Suppressor macrophage treated with lipopolysaccharide for 1 hour (primary cell): ENCODE data around the gene RAPGEF6.
"Not testable (repeated sequence)": the region's sequence is repeated elsewhere in the genome, so short reads cannot be mapped to it uniquely, and the experiment has no call there.

ENCODE experiments used
- DNase-seq, 3 donors: peaks; one replicate each; pipeline ENCODE4 v3.0.0-alpha.2; 2020 to 2022

Gene RAPGEF6

GRCh38 chr5:131634996-131635683 is at the start of gene RAPGEF6:
Gene RAPGEF6, minus strand, starts transcription at chr5:131635229. Its CDS starts 199 bp downstream, at chr5:131635030.
- peak; percentile 100 for DNase-seq

- no peak for DNase-seq
These were observed 49.6 kb upstream of the RAPGEF6 start for GRCh38 chr5:131684595-131684994.

GRCh38 chr5:131684051-131684450 is 49.0 kb upstream of the RAPGEF6 start:
- no peak for DNase-seq

- DNase-seq: peak in 1 of 3 donors; percentile 12
These were observed 47.8 kb upstream of the RAPGEF6 start for GRCh38 chr5:131682826-131683225.

- DNase-seq: no peak
These were observed 47.1 kb upstream of the RAPGEF6 start for GRCh38 chr5:131682175-131682574.

- peak; percentile 26 to 62 (median 57) for DNase-seq
These were observed 44.9 kb upstream of the RAPGEF6 start for GRCh38 chr5:131679911-131680310.

- not testable (repeated sequence) for DNase-seq
These were observed 43.2 kb upstream of the RAPGEF6 start for GRCh38 chr5:131678273-131678672.

- no peak for DNase-seq
These were observed 42.1 kb upstream of the RAPGEF6 start for GRCh38 chr5:131677115-131677514.

GRCh38 chr5:131672776-131673175 is 37.7 kb upstream of the RAPGEF6 start:
- no peak for DNase-seq

- DNase-seq: no peak
These were observed 37.1 kb upstream of the RAPGEF6 start for GRCh38 chr5:131671994-131672655.

- DNase-seq: no peak
These were observed 36.4 kb upstream of the RAPGEF6 start for GRCh38 chr5:131671409-131671808.

GRCh38 chr5:131664929-131665328 is 29.9 kb upstream of the RAPGEF6 start:
- no peak for DNase-seq

- no peak for DNase-seq
These were observed 26.9 kb upstream of the RAPGEF6 start for GRCh38 chr5:131661933-131662332.

GRCh38 chr5:131659841-131660240 is 24.8 kb upstream of the RAPGEF6 start:
- no peak for DNase-seq

- DNase-seq: no peak
These were observed 24.3 kb upstream of the RAPGEF6 start for GRCh38 chr5:131659290-131659689.

- no peak for DNase-seq
These were observed 19.7 kb upstream of the RAPGEF6 start for GRCh38 chr5:131654776-131655175.

GRCh38 chr5:131654309-131654708 is 19.3 kb upstream of the RAPGEF6 start:
- no peak for DNase-seq

GRCh38 chr5:131649161-131649560 is 14.1 kb upstream of the RAPGEF6 start:
- DNase-seq: no peak

GRCh38 chr5:131647048-131647769 is 12.2 kb upstream of the RAPGEF6 start:
- no peak for DNase-seq

- peak in 2 of 3 donors; percentile 29 for DNase-seq
These were observed 9.8 kb upstream of the RAPGEF6 start for GRCh38 chr5:131644822-131645221.

GRCh38 chr5:131644370-131644769 is 9.3 kb upstream of the RAPGEF6 start:
- DNase-seq: no peak

- no peak for DNase-seq
These were observed 6.5 kb upstream of the RAPGEF6 start for GRCh38 chr5:131641494-131641893.

- DNase-seq: peak; percentile 35 to 59 (median 40)
These were observed 5.2 kb upstream of the RAPGEF6 start for GRCh38 chr5:131640043-131640856.
